GM12878 (cell line): ENCODE measurements around the gene CCDC85B. TPM values are rescaled to one million over a fixed set of nuclear protein-coding genes. Genes with fewer than 3 reads are reported as not detected.

ENCODE experiments used
- ATAC-seq: fragments of 200-7000 bp; cut with Tn5 transposase; 3 replicates; pipeline ENCODE4 v1.9.1; 2020; ENCODE audit warnings: mild to moderate bottlenecking, moderate library complexity
- BruUV-seq: library from RNA; stranded (reverse); fragments of 400-500 nt; replicated peaks from 2 replicates; lab custom pipeline; 2021; lab: Mats Ljungman, UMichigan
- CTCF ChIA-PET: fragments of 300-600 bp; sonication (Branson Sonifier 250); formaldehyde crosslinking; extraction: SDS; loops from one replicate; lab custom pipeline; 2021; ENCODE audit warnings: inconsistent platforms; lab: Yijun Ruan, JAX
- POLR2A ChIA-PET: fragments of 350-600 bp; formaldehyde crosslinking; extraction: SDS; loops from one replicate; lab custom pipeline; 2021; ENCODE audit warnings: inconsistent platforms; lab: Charles Lee
- RAD21 ChIA-PET: fragments of 300-600 bp; sonication (Branson Sonifier 250); formaldehyde crosslinking; loops from one replicate; lab custom pipeline; 2023; ENCODE audit warnings: antibody characterized with exemption; ENCODE audit not compliant: unreplicated experiment; lab: Charles Lee
- SMC1A ChIA-PET: fragments of 300-600 bp; sonication (Branson Sonifier 250); formaldehyde crosslinking; loops from one replicate; lab custom pipeline; 2023; ENCODE audit not compliant: unreplicated experiment, uncharacterized antibody; lab: Charles Lee
- DNase-seq: peaks from one replicate; pipeline ENCODE4 v3.0.0-alpha.2; 2011; ENCODE audit warnings: low read depth, low spot score
- FAIRE-seq: peaks from 3 replicates; lab custom pipeline; 2011; peaks lifted over from hg19 to GRCh38; lab: Jason Lieb, UNC
- H2AFZ ChIP-seq: 2 replicates; pipeline ENCODE4 v1.6.0; 2011; ENCODE audit warnings: low read depth, low read length, control low read depth; ENCODE audit not compliant: control insufficient read depth
- H3K27ac ChIP-seq: 2 replicates; pipeline ENCODE4 v1.5.1; 2011; ENCODE audit warnings: control low read depth; ENCODE audit not compliant: control insufficient read depth, insufficient read depth
- H3K27me3 ChIP-seq, 2 experiments: replicated peaks in 1 of 2; 2 replicates each; pipeline versions ENCODE4 v1.6.0 to v1.6.1; 2011; ENCODE audit warnings: low read length in 1 of 2; ENCODE audit not compliant: control insufficient read depth in 2 of 2, insufficient read depth in 2 of 2
- H3K36me3 ChIP-seq, 2 experiments: 2 replicates each; pipeline ENCODE4 v1.5.1; 2011; ENCODE audit warnings: low read length in 1 of 2; ENCODE audit not compliant: control insufficient read depth in 2 of 2, insufficient read depth in 2 of 2
- H3K4me1 ChIP-seq: 2 replicates; pipeline ENCODE4 v1.6.1; 2011; ENCODE audit warnings: mild to moderate bottlenecking, low read length, moderate library complexity, mixed read lengths; ENCODE audit not compliant: control insufficient read depth, insufficient read depth
- H3K4me2 ChIP-seq: 2 replicates; pipeline ENCODE4 v1.6.0; 2011; ENCODE audit warnings: control low read depth; ENCODE audit not compliant: control insufficient read depth, insufficient read depth
- H3K4me3 ChIP-seq: fragments of 200-600 bp; sonication (generic); 2 replicates; pipeline ENCODE4 v1.5.1; 2016
- H3K79me2 ChIP-seq: 2 replicates; pipeline ENCODE4 v1.6.0; 2011; ENCODE audit warnings: low read length; ENCODE audit not compliant: control insufficient read depth, insufficient read depth
- H3K9ac ChIP-seq: 2 replicates; pipeline ENCODE4 v1.8.0; 2011; ENCODE audit warnings: low read length, control low read depth, mixed read lengths; ENCODE audit not compliant: control insufficient read depth, insufficient read depth
- H3K9me3 ChIP-seq: replicated peaks from 3 replicates; pipeline ENCODE4 v1.5.1; 2011; ENCODE audit warnings: mild to moderate bottlenecking, low read length; ENCODE audit not compliant: control insufficient read depth, insufficient read depth
- H4K20me1 ChIP-seq: 2 replicates; pipeline ENCODE4 v1.6.0; 2011; ENCODE audit not compliant: control insufficient read depth, insufficient read depth
- ATF7 ChIP-seq: fragments of 450-650 bp; IDR thresholded peaks from 2 replicates; pipeline ENCODE4 v1.6.1; 2016; ENCODE audit warnings: low read depth, mild to moderate bottlenecking
- CEBPZ ChIP-seq: fragments of 150-350 bp; IDR thresholded peaks from 2 replicates; pipeline ENCODE4 v1.6.1; 2016; ENCODE audit warnings: low read depth, low read length
- CHD2 ChIP-seq: IDR thresholded peaks from 2 replicates; pipeline ENCODE4 v1.6.1; 2011; ENCODE audit warnings: low read depth, low read length, improper control_type of control experiment, borderline replicate concordance
- CREB1 ChIP-seq: IDR thresholded peaks from 2 replicates; pipeline ENCODE4 v1.6.1; 2012; ENCODE audit warnings: low read depth, mild to moderate bottlenecking, inconsistent platforms
- CREM ChIP-seq: IDR thresholded peaks from 2 replicates; pipeline ENCODE4 v1.6.1; 2014; ENCODE audit warnings: antibody characterized with exemption, low read depth
- FOS ChIP-seq: IDR thresholded peaks from 3 replicates; pipeline ENCODE4 v1.6.1; 2011; ENCODE audit warnings: borderline replicate concordance; ENCODE audit not compliant: insufficient read length; ENCODE audit errors: extremely low read depth
- HDGF ChIP-seq: fragments of 450-650 bp; IDR thresholded peaks from 2 replicates; pipeline ENCODE4 v1.6.1; 2016; ENCODE audit warnings: antibody characterized with exemption
- LARP7 ChIP-seq: fragments of 450-650 bp; IDR thresholded peaks from 2 replicates; pipeline ENCODE4 v1.6.1; 2017; ENCODE audit warnings: mild to moderate bottlenecking
- NFIC ChIP-seq: IDR thresholded peaks from 2 replicates; pipeline ENCODE4 v1.6.1; 2012; ENCODE audit warnings: low read depth, mild to moderate bottlenecking, inconsistent platforms, low read length, moderate library complexity
- POLR2AphosphoS2 ChIP-seq: IDR thresholded peaks from 2 replicates; pipeline ENCODE4 v1.6.1; 2011; ENCODE audit warnings: low read depth, mild to moderate bottlenecking, low read length, improper control_type of control experiment, moderate library complexity
- RAD21 ChIP-seq: IDR thresholded peaks from 2 replicates; pipeline ENCODE4 v1.6.1; 2011; ENCODE audit warnings: mild to moderate bottlenecking, low read depth, low read length, moderate library complexity; ENCODE audit not compliant: insufficient read depth
- SP1 ChIP-seq: IDR thresholded peaks from one replicate; pipeline ENCODE4 v1.6.1; 2011; ENCODE audit warnings: low read depth, low read length
- WGBS: methylation state at CpG from one replicate; pipeline ENCODE4 v1.1.6; 2016; ENCODE audit warnings: low lambda C conversion rate; ENCODE audit not compliant: insufficient replicate concordance, insufficient coverage; ENCODE audit errors: missing lambda C conversion rate; 5-methylcytosine and 5-hydroxymethylcytosine counted together
- in situ Hi-C: fragments of 300-500 bp; cut with MboI; formaldehyde crosslinking; loops from 9 replicates; pipeline ENCODE4 v1.14.3; 2018; ENCODE audit warnings: mixed read lengths
- intact Hi-C: fragments of 100-400 bp; cut with micrococcal nuclease; formaldehyde crosslinking; loops from one replicate; pipeline ENCODE4 v1.14.2; 2022; ENCODE audit not compliant: unreplicated experiment
- polyA plus RNA-seq, 11 experiments: library from polyadenylated mRNA; depleted of rRNA in 4 of 11; unstranded in 6 of 11; stranded (reverse) in 5 of 11; fragments of >200 nt; fragmentation: Nextera tagmentation in 4 of 11; fragmentation: Illumina TruSeq in 1 of 11; extraction: Ambion mirVana in 4 of 11; extraction: Trizol in 1 of 11; gene quantifications; 1 replicate in 1 of 11; 2 replicates in 10 of 11; pipeline versions ENCODE4 v1.2.1 to v1.2.3, GENCODE V29; 2011 to 2016; ENCODE audit warnings: inconsistent platforms in 2 of 11, missing spikeins in 2 of 11, low read depth in 1 of 11
- total RNA-seq, 4 experiments: library from RNA; depleted of rRNA in 3 of 4; stranded (reverse); fragments of >200 nt in 3 of 4; fragmentation: Illumina TruSeq in 1 of 4; extraction: Trizol in 1 of 4; gene quantifications; 2 replicates each; pipeline versions ENCODE4 v1.2.1 to v1.2.3, GENCODE V29; 2013 to 2021
- TF ChIP-seq, protein P1 (sequence below): fragments of 450-650 bp; IDR thresholded peaks from 2 replicates; pipeline ENCODE4 v1.6.1; 2017; ENCODE audit warnings: low read depth, mild to moderate bottlenecking, moderate library complexity
- TF ChIP-seq, protein P2 (sequence below): fragments of 450-650 bp; formaldehyde crosslinking; IDR thresholded peaks from 2 replicates; pipeline ENCODE4 v1.4.0; 2020; ENCODE audit warnings: mild to moderate bottlenecking, moderate library complexity

Gene CCDC85B
- total and polyA plus RNA-seq, 10 of the 15 experiments (the other 5 are each of a cell fraction or from before 2014, with no cell fraction given), result 0.32 to 114 (median 49.5) TPM

DNA sequence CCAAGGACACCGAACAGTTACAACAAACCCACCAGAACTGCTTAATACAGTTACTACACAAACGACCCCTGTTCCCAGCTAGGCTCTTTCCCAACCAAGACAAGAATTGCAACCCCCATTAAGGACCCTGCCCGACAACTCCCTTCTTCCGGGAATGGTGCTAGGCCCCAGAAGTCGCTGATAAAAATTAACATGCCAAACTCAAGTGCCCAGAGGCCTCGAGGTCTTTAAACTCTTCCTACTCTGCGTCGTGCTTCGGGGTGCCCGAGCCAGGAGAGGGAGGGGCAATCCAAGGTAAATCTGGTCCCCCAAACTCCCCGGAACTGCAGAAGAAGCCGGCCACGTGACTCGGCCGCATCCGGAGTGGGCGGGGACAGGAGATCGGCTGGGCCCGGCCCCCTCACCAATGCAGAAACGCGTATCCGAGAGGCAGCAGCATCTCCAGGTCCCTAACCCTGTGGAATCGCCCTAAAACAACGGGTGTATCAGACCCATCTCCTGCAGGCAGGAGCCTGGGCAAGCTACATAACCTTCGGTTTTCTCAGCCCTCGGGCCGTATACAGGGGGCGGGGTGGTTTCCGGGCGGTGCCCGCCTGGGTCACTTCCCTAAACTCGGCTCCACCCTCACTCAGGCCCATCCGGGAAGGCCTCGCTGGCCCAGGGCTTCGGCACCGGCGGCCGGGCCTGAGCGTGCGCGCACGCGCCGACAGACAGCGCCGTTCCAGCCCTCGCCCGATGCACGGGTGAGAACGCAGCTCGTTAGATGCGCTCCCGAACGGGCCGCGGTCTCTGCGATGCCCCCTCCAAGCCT, 33.6 kb upstream of the CCDC85B start:
- under 1% methylated on average over 57 of the region's 57 CpGs for WGBS
- Histone ChIP-seq H3K36me3 (peaks cover 28 to 39% of the 10 kb centered on the region in 2 experiments; a peak in 3 of 4 replicates), H3K9me3 (no peaks in the 10 kb centered on the region; the same call in 2 of the 3 replicates), H4K20me1 (peaks cover 24% of the 10 kb centered on the region), H2AFZ (no peak overlapping the region), H3K27ac (peak overlapping the region; percentile 100), H3K27me3 (no peaks in the 10 kb centered on the region), H3K4me3 (peak overlapping the region; percentile 93), H3K4me1 (peaks cover 15% of the 10 kb centered on the region), H3K4me2 (peak overlapping the region; percentile 94), H3K9ac (peak overlapping the region; percentile 92), H3K79me2 (peaks cover 59% of the 10 kb centered on the region)
- intact Hi-C loops, result loop anchor here (5.0 kb wide), 1 partner anchor 195 kb away; the partner anchor contains the start of gene SF3B2
- DNase-seq (no peak), FAIRE-seq (peak; percentile 65), ATAC-seq (peak; percentile 50)
- BruUV-seq, result no TSS peak
- in situ Hi-C loops, result loop anchor here (25.0 kb wide), 1 partner anchor 1620 kb away; the partner anchor contains the start of genes DNAJC4, FKBP2, NUDT22 and PPP1R14B
- ChIA-PET POLR2A (interaction anchor here (0.5 to 4.1 kb wide), 5 partner anchors 24 to 455 kb away, joined by 3 to 18 read pairs (median 6); partner anchors contain the start of genes RNASEH2C and SNX32), RAD21 (interaction anchor here (0.5 to 5.0 kb wide), 2 partner anchors 34 to 106 kb away, joined by 3 to 76 read pairs; partner anchors contain the start of genes CCDC85B and FIBP), CTCF (interaction anchor here (5.7 kb wide), 1 partner anchor 31 kb away, joined by 146 read pairs; the partner anchor contains the start of genes CCDC85B and FIBP), SMC1A (no interaction called here)
- TF ChIP-seq HDGF, result peak; percentile 63; the same call in 1 of the 2 replicates
- 0 out of 2 replicates have a peak, but pooled peaks have one; percentile 39 for TF ChIP-seq POLR2AphosphoS2
- no peak for TF ChIP-seq NFIC
- TF ChIP-seq CEBPZ, result no peak
- TF ChIP-seq LARP7, result no peak
- TF ChIP-seq, protein P1, sequence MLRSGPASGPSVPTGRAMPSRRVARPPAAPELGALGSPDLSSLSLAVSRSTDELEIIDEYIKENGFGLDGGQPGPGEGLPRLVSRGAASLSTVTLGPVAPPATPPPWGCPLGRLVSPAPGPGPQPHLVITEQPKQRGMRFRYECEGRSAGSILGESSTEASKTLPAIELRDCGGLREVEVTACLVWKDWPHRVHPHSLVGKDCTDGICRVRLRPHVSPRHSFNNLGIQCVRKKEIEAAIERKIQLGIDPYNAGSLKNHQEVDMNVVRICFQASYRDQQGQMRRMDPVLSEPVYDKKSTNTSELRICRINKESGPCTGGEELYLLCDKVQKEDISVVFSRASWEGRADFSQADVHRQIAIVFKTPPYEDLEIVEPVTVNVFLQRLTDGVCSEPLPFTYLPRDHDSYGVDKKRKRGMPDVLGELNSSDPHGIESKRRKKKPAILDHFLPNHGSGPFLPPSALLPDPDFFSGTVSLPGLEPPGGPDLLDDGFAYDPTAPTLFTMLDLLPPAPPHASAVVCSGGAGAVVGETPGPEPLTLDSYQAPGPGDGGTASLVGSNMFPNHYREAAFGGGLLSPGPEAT, result peak; percentile 76
- no peak for TF ChIP-seq CREB1
- no peak for TF ChIP-seq CHD2
- no peak for TF ChIP-seq RAD21
- TF ChIP-seq FOS, result no peak
- TF ChIP-seq, protein P2, sequence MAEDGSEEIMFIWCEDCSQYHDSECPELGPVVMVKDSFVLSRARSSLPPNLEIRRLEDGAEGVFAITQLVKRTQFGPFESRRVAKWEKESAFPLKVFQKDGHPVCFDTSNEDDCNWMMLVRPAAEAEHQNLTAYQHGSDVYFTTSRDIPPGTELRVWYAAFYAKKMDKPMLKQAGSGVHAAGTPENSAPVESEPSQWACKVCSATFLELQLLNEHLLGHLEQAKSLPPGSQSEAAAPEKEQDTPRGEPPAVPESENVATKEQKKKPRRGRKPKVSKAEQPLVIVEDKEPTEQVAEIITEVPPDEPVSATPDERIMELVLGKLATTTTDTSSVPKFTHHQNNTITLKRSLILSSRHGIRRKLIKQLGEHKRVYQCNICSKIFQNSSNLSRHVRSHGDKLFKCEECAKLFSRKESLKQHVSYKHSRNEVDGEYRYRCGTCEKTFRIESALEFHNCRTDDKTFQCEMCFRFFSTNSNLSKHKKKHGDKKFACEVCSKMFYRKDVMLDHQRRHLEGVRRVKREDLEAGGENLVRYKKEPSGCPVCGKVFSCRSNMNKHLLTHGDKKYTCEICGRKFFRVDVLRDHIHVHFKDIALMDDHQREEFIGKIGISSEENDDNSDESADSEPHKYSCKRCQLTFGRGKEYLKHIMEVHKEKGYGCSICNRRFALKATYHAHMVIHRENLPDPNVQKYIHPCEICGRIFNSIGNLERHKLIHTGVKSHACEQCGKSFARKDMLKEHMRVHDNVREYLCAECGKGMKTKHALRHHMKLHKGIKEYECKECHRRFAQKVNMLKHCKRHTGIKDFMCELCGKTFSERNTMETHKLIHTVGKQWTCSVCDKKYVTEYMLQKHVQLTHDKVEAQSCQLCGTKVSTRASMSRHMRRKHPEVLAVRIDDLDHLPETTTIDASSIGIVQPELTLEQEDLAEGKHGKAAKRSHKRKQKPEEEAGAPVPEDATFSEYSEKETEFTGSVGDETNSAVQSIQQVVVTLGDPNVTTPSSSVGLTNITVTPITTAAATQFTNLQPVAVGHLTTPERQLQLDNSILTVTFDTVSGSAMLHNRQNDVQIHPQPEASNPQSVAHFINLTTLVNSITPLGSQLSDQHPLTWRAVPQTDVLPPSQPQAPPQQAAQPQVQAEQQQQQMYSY, result no peak
- no peak for TF ChIP-seq CREM
- TF ChIP-seq SP1, result no peak
- no peak for TF ChIP-seq ATF7
